Liver (tissue), 9 donors: Measurements from ENCODE around the gene FALEC. TPM values are rescaled to one million over a fixed set of nuclear protein-coding genes. Genes with fewer than 3 reads are reported as not detected.
A peak's percentile ranks its signal among the peaks of the same experiment; 100 is the strongest.

Experiments used
- DNase-seq: peaks from one replicate; pipeline ENCODE4 v3.0.0-alpha.2; 2017; ENCODE audit warnings: low spot score
- H3K27ac ChIP-seq, 2 donors: one replicate each; pipeline ENCODE4 v1.7.0; 2013; ENCODE audit warnings: inconsistent platforms in 2 of 2, low read length in 2 of 2, control low read depth in 1 of 2, low read depth in 1 of 2, mild to moderate bottlenecking in 1 of 2
- H3K27me3 ChIP-seq, 4 donors: one replicate each; pipeline versions ENCODE4 v1.6.1 to v1.7.0; 2013; ENCODE audit warnings: low read length in 3 of 4, inconsistent platforms in 1 of 4, mild to moderate bottlenecking in 1 of 4, moderate library complexity in 1 of 4; ENCODE audit not compliant: control insufficient read depth in 4 of 4, insufficient read depth in 4 of 4
- H3K36me3 ChIP-seq, 4 donors: one replicate each; pipeline versions ENCODE4 v1.6.1 to v1.7.0; 2013; ENCODE audit warnings: low read length in 3 of 4, mild to moderate bottlenecking in 3 of 4, low read depth in 1 of 4, moderate library complexity in 1 of 4; ENCODE audit not compliant: control insufficient read depth in 4 of 4, insufficient read depth in 3 of 4
- H3K4me1 ChIP-seq, 4 donors: one replicate each; pipeline versions ENCODE4 v1.6.1 to v1.7.0; 2013; ENCODE audit warnings: low read length in 3 of 4, mild to moderate bottlenecking in 3 of 4, moderate library complexity in 1 of 4; ENCODE audit not compliant: control insufficient read depth in 4 of 4, insufficient read depth in 4 of 4
- H3K4me3 ChIP-seq, 3 donors: one replicate each; pipeline versions ENCODE4 v1.6.1 to v1.7.0; 2013; ENCODE audit warnings: low read length in 3 of 3, control low read depth in 1 of 3, low read depth in 1 of 3, mild to moderate bottlenecking in 1 of 3
- H3K9ac ChIP-seq, 2 donors: one replicate each; pipeline ENCODE4 v1.7.0; 2013; ENCODE audit warnings: low read length in 2 of 2, mild to moderate bottlenecking in 2 of 2, moderate library complexity in 2 of 2, control low read depth in 1 of 2, low read depth in 1 of 2
- H3K9me3 ChIP-seq, 4 donors: one replicate each; pipeline versions ENCODE4 v1.6.1 to v1.7.0; 2013; ENCODE audit warnings: low read length in 3 of 4; ENCODE audit not compliant: control insufficient read depth in 4 of 4
- EGR1 ChIP-seq, 2 donors: IDR thresholded peaks; 2 replicates each; pipeline ENCODE4 v1.6.1; 2016 to 2018; ENCODE audit warnings: antibody characterized with exemption in 2 of 2, low read depth in 2 of 2
- FOXA1 ChIP-seq: IDR thresholded peaks from 2 replicates; pipeline ENCODE4 v1.6.1; 2016; ENCODE audit warnings: antibody characterized with exemption
- FOXA2 ChIP-seq: IDR thresholded peaks from 2 replicates; pipeline ENCODE4 v1.6.1; 2016; ENCODE audit warnings: antibody characterized with exemption
- GABPA ChIP-seq, 2 donors: IDR thresholded peaks in 1 of 2; conservative IDR thresholded peaks in 1 of 2; 2 replicates each; pipeline ENCODE4 v1.6.1; 2016; ENCODE audit warnings: antibody characterized with exemption in 2 of 2, mild to moderate bottlenecking in 1 of 2, moderate library complexity in 1 of 2
- HNF4A ChIP-seq, 2 donors: conservative IDR thresholded peaks; 2 replicates each; pipeline ENCODE4 v1.6.1; 2016; ENCODE audit warnings: antibody characterized with exemption in 2 of 2, mild to moderate bottlenecking in 2 of 2
- HNF4G ChIP-seq: IDR thresholded peaks from 2 replicates; pipeline ENCODE4 v1.6.1; 2016; ENCODE audit warnings: antibody characterized with exemption
- JUND ChIP-seq, 2 donors: IDR thresholded peaks; 2 replicates each; pipeline ENCODE4 v1.6.1; 2016; ENCODE audit warnings: antibody characterized with exemption in 2 of 2
- NR2F2 ChIP-seq: IDR thresholded peaks from 2 replicates; pipeline ENCODE4 v1.6.1; 2016; ENCODE audit warnings: antibody characterized with exemption
- RAD21 ChIP-seq, 2 donors: IDR thresholded peaks; 2 replicates each; pipeline ENCODE4 v1.6.1; 2016; ENCODE audit warnings: antibody characterized with exemption in 2 of 2, mild to moderate bottlenecking in 2 of 2
- RXRA ChIP-seq, 2 donors: IDR thresholded peaks; 2 replicates each; pipeline ENCODE4 v1.6.1; 2017 to 2018; ENCODE audit warnings: antibody characterized with exemption in 2 of 2, mild to moderate bottlenecking in 1 of 2
- SP1 ChIP-seq: IDR thresholded peaks from 2 replicates; pipeline ENCODE4 v1.6.1; 2018; ENCODE audit warnings: antibody characterized with exemption, mild to moderate bottlenecking
- TAF1 ChIP-seq: conservative IDR thresholded peaks from 2 replicates; pipeline ENCODE4 v1.6.1; 2016; ENCODE audit warnings: antibody characterized with exemption, mild to moderate bottlenecking
- YY1 ChIP-seq: IDR thresholded peaks from 2 replicates; pipeline ENCODE4 v1.6.1; 2016; ENCODE audit warnings: antibody characterized with exemption, mild to moderate bottlenecking
- WGBS: extraction: QIAGEN DNeasy Blood & Tissue Kit; methylation state at CpG from one replicate; pipeline ENCODE4 v1.1.7; 2013; 5-methylcytosine and 5-hydroxymethylcytosine counted together
- polyA plus RNA-seq, 2 donors: library from polyadenylated mRNA; stranded (reverse) in 1 of 2; unstranded in 1 of 2; fragments of 200-250 nt in 1 of 2; fragments of >200 nt in 1 of 2; fragmentation: Nextera tagmentation in 1 of 2; extraction: Ambion mirVana in 1 of 2; gene quantifications; one replicate each; pipeline versions ENCODE4 v1.2.1 to v1.2.3, GENCODE V29; 2013 to 2015
- total RNA-seq, 2 donors: library from RNA; depleted of rRNA; stranded (reverse); fragments of >200 nt; gene quantifications; one replicate each; pipeline ENCODE4 v1.2.3, GENCODE V29; 2014
- TF ChIP-seq, protein P1 (sequence below): IDR thresholded peaks from 2 replicates; pipeline ENCODE4 v1.6.1; 2016; ENCODE audit warnings: antibody characterized with exemption
- TF ChIP-seq, protein P2 (sequence below): IDR thresholded peaks from 2 replicates; pipeline ENCODE4 v1.6.1; 2016; ENCODE audit warnings: antibody characterized with exemption
- TF ChIP-seq, protein P3 (sequence below): fragments of 150-350 bp; IDR thresholded peaks from 2 replicates; pipeline ENCODE4 v1.5.1; 2017; ENCODE audit warnings: improper control_type of control experiment, low read depth, low read length; ENCODE audit not compliant: missing input control
- TF ChIP-seq, protein P4 (sequence below): IDR thresholded peaks from 2 replicates; pipeline ENCODE4 v1.6.1; 2016; ENCODE audit warnings: antibody characterized with exemption, mild to moderate bottlenecking
- TF ChIP-seq, protein P5 (sequence below): IDR thresholded peaks from 2 replicates; pipeline ENCODE4 v1.6.1; 2016; ENCODE audit warnings: antibody characterized with exemption
- donor health status: healthy.
- donor health status: healthy.
- donor health status: healthy.
- donor health status: healthy.
- donor health status: healthy.

FALEC gene
- total and polyA plus RNA-seq, 4 donors = not detected

DNA sequence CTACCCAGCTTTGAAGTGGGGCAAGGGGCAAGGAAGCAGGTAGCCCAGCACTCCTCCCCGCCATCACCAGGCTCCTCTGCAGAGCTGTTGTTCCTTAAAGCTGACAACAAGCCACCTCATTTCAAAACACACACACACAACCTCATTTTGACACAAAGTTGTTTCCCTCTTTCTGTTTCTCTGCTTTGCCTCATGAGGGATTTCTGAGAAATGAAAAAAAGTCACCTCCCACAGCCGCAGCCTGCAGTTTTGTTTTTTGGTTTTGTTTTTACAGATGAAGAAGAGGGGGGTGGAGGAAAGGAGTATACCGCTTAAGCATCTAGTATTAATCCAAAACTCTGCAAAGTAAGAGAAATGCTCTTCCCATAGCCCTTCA, 51.8 kb downstream of the FALEC start:
- no peak for DNase-seq
- H3K36me3 ChIP-seq = peaks cover 0 to 4% (median 3%) of the 10 kb centered on the region in 4 donors
- H3K9ac ChIP-seq = peak overlapping the region; percentile 81 to 87
- no peaks in the 10 kb centered on the region for H3K27me3 ChIP-seq
- no peak for TF ChIP-seq FOXA1
- TF ChIP-seq TAF1 = no peak
- TF ChIP-seq JUND (IDR thresholded peaks at IDR 0.05) = no peak
- TF ChIP-seq HNF4G = no peak
- no peak for TF ChIP-seq HNF4A (conservative IDR thresholded peaks at IDR 0.05)
- peak in 1 of 2 donors; percentile 24 for TF ChIP-seq EGR1 (IDR thresholded peaks at IDR 0.05; ENCODE audit: low read depth in 2 of 2)
- no peak for TF ChIP-seq SP1
- no peak for TF ChIP-seq FOXA2
- peak; percentile 7 for TF ChIP-seq YY1
- TF ChIP-seq, protein P1, sequence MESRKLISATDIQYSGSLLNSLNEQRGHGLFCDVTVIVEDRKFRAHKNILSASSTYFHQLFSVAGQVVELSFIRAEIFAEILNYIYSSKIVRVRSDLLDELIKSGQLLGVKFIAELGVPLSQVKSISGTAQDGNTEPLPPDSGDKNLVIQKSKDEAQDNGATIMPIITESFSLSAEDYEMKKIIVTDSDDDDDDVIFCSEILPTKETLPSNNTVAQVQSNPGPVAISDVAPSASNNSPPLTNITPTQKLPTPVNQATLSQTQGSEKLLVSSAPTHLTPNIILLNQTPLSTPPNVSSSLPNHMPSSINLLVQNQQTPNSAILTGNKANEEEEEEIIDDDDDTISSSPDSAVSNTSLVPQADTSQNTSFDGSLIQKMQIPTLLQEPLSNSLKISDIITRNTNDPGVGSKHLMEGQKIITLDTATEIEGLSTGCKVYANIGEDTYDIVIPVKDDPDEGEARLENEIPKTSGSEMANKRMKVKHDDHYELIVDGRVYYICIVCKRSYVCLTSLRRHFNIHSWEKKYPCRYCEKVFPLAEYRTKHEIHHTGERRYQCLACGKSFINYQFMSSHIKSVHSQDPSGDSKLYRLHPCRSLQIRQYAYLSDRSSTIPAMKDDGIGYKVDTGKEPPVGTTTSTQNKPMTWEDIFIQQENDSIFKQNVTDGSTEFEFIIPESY = no peak
- peak in 1 of 2 donors; percentile 4 for TF ChIP-seq RXRA (IDR thresholded peaks at IDR 0.05)
- TF ChIP-seq NR2F2 = no peak
- TF ChIP-seq RAD21 (IDR thresholded peaks at IDR 0.05) = no peak
- TF ChIP-seq GABPA (IDR thresholded peaks at IDR 0.05 in 1 of 2, conservative IDR thresholded peaks at IDR 0.05 in 1 of 2) = no peak
- TF ChIP-seq, protein P2, sequence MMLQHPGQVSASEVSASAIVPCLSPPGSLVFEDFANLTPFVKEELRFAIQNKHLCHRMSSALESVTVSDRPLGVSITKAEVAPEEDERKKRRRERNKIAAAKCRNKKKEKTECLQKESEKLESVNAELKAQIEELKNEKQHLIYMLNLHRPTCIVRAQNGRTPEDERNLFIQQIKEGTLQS = no peak
- TF ChIP-seq, protein P3, sequence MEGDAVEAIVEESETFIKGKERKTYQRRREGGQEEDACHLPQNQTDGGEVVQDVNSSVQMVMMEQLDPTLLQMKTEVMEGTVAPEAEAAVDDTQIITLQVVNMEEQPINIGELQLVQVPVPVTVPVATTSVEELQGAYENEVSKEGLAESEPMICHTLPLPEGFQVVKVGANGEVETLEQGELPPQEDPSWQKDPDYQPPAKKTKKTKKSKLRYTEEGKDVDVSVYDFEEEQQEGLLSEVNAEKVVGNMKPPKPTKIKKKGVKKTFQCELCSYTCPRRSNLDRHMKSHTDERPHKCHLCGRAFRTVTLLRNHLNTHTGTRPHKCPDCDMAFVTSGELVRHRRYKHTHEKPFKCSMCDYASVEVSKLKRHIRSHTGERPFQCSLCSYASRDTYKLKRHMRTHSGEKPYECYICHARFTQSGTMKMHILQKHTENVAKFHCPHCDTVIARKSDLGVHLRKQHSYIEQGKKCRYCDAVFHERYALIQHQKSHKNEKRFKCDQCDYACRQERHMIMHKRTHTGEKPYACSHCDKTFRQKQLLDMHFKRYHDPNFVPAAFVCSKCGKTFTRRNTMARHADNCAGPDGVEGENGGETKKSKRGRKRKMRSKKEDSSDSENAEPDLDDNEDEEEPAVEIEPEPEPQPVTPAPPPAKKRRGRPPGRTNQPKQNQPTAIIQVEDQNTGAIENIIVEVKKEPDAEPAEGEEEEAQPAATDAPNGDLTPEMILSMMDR = no peak
- TF ChIP-seq, protein P4, sequence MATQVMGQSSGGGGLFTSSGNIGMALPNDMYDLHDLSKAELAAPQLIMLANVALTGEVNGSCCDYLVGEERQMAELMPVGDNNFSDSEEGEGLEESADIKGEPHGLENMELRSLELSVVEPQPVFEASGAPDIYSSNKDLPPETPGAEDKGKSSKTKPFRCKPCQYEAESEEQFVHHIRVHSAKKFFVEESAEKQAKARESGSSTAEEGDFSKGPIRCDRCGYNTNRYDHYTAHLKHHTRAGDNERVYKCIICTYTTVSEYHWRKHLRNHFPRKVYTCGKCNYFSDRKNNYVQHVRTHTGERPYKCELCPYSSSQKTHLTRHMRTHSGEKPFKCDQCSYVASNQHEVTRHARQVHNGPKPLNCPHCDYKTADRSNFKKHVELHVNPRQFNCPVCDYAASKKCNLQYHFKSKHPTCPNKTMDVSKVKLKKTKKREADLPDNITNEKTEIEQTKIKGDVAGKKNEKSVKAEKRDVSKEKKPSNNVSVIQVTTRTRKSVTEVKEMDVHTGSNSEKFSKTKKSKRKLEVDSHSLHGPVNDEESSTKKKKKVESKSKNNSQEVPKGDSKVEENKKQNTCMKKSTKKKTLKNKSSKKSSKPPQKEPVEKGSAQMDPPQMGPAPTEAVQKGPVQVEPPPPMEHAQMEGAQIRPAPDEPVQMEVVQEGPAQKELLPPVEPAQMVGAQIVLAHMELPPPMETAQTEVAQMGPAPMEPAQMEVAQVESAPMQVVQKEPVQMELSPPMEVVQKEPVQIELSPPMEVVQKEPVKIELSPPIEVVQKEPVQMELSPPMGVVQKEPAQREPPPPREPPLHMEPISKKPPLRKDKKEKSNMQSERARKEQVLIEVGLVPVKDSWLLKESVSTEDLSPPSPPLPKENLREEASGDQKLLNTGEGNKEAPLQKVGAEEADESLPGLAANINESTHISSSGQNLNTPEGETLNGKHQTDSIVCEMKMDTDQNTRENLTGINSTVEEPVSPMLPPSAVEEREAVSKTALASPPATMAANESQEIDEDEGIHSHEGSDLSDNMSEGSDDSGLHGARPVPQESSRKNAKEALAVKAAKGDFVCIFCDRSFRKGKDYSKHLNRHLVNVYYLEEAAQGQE = peak; percentile 8
- TF ChIP-seq, protein P5, sequence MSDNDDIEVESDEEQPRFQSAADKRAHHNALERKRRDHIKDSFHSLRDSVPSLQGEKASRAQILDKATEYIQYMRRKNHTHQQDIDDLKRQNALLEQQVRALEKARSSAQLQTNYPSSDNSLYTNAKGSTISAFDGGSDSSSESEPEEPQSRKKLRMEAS = no peak
- peak overlapping the region; percentile 87 to 89 for H3K27ac ChIP-seq
- WGBS = 12% methylated on average over 3 of the region's 3 CpGs
- peak overlapping the region in 2 of 3 donors; percentile 36 to 46 for H3K4me3 ChIP-seq
- H3K9me3 ChIP-seq = no peaks in the 10 kb centered on the region
- peaks cover 25 to 76% (median 66%) of the 10 kb centered on the region in 4 donors for H3K4me1 ChIP-seq
